Neural cell (in vitro differentiated cells): ENCODE data around the gene FNDC3A. TPM values are rescaled to one million over a fixed set of nuclear protein-coding genes. Genes with fewer than 3 reads are reported as not detected.

ENCODE experiments used
- H2AFZ ChIP-seq: fragments of 200-600, 300-800 bp; sonication (generic), shearing (Covaris generic); 2 replicates; pipeline ENCODE4 v1.6.0; 2014; ENCODE audit warnings: low read depth, mild to moderate bottlenecking, antibody characterized with exemption, low read length, moderate library complexity
- H3F3A ChIP-seq: fragments of 200-600 bp; shearing (Covaris generic); 2 replicates; pipeline ENCODE4 v1.6.1; 2016; ENCODE audit warnings: mild to moderate bottlenecking, moderate library complexity, mixed read lengths, antibody characterized with exemption, low read length; ENCODE audit not compliant: insufficient read depth, poor library complexity, severe bottlenecking
- H3K27ac ChIP-seq: fragments of 200-600, 300-800 bp; sonication (generic), shearing (Covaris generic); 2 replicates; pipeline ENCODE4 v1.5.1; 2014; ENCODE audit warnings: mild to moderate bottlenecking, low read length, moderate library complexity
- H3K27me3 ChIP-seq: fragments of 300-800, 200-600 bp; sonication (generic), shearing (Covaris generic); 2 replicates; pipeline ENCODE4 v1.6.0; 2014; ENCODE audit warnings: mild to moderate bottlenecking, low read depth, low read length, moderate library complexity; ENCODE audit not compliant: insufficient read depth
- H3K36me3 ChIP-seq: fragments of 300-800, 200-600 bp; sonication (generic), shearing (Covaris generic); 2 replicates; pipeline ENCODE4 v1.5.1; 2014; ENCODE audit warnings: mild to moderate bottlenecking, antibody characterized with exemption, low read length, moderate library complexity; ENCODE audit not compliant: insufficient read depth
- H3K4me2 ChIP-seq: fragments of 300-800, 200-600 bp; sonication (generic), shearing (Covaris generic); 2 replicates; pipeline ENCODE4 v1.6.0; 2014; ENCODE audit warnings: mild to moderate bottlenecking, low read length
- H3K4me3 ChIP-seq: fragments of 300-800, 200-600 bp; sonication (generic), shearing (Covaris generic); 2 replicates; pipeline ENCODE4 v1.5.1; 2014; ENCODE audit warnings: mild to moderate bottlenecking, low read length, moderate library complexity
- H3K79me2 ChIP-seq: fragments of 200-600 bp; shearing (Covaris generic); replicated peaks from 2 replicates; pipeline ENCODE4 v1.6.0; 2014; ENCODE audit warnings: mild to moderate bottlenecking, low read length, moderate library complexity; ENCODE audit not compliant: insufficient read depth
- H3K9ac ChIP-seq: fragments of 300-800, 200-600 bp; sonication (generic), shearing (Covaris generic); 2 replicates; pipeline ENCODE4 v1.6.1; 2016; ENCODE audit warnings: mild to moderate bottlenecking, low read length, mixed read lengths
- H3K9me2 ChIP-seq: fragments of 200-600 bp; shearing (Covaris generic); 2 replicates; pipeline ENCODE4 v1.6.1; 2016; ENCODE audit warnings: mild to moderate bottlenecking, low read length, mixed read lengths; ENCODE audit not compliant: insufficient read depth
- H3K9me3 ChIP-seq: fragments of 200-600, 300-800 bp; sonication (generic), shearing (Covaris generic); 2 replicates; pipeline ENCODE4 v1.6.1; 2016; ENCODE audit warnings: mild to moderate bottlenecking, mixed run types, low read length, moderate library complexity, mixed read lengths
- H4K20me1 ChIP-seq: fragments of 200-600 bp; shearing (Covaris generic); 2 replicates; pipeline ENCODE4 v1.6.1; 2016; ENCODE audit warnings: mild to moderate bottlenecking, mixed run types; ENCODE audit not compliant: insufficient read depth
- CTCF ChIP-seq: fragments of 450-650 bp; IDR thresholded peaks from 2 replicates; pipeline ENCODE4 v1.5.1; 2014; ENCODE audit warnings: antibody characterized with exemption, mild to moderate bottlenecking, moderate library complexity; ENCODE audit not compliant: poor library complexity, severe bottlenecking
- EP300 ChIP-seq: fragments of 450-650 bp; conservative IDR thresholded peaks from 2 replicates; pipeline ENCODE4 v1.6.1; 2014; ENCODE audit warnings: antibody characterized with exemption, mild to moderate bottlenecking, moderate library complexity; ENCODE audit not compliant: poor library complexity, severe bottlenecking
- EZH2 ChIP-seq: fragments of 200-600, 300-800 bp; shearing (Covaris generic), sonication (generic); IDR thresholded peaks from 2 replicates; pipeline ENCODE4 v1.6.1; 2014; ENCODE audit warnings: antibody characterized with exemption, low read length, borderline replicate concordance, mild to moderate bottlenecking; ENCODE audit not compliant: insufficient read depth, poor library complexity, severe bottlenecking
- MXI1 ChIP-seq: fragments of 450-650 bp; conservative IDR thresholded peaks from 2 replicates; pipeline ENCODE4 v1.6.1; 2014; ENCODE audit warnings: antibody characterized with exemption, mild to moderate bottlenecking; ENCODE audit not compliant: poor library complexity, severe bottlenecking
- POLR2AphosphoS5 ChIP-seq: IDR thresholded peaks from 2 replicates; pipeline ENCODE4 v1.6.1; 2012
- RAD21 ChIP-seq: fragments of 450-650 bp; conservative IDR thresholded peaks from 2 replicates; pipeline ENCODE4 v1.6.1; 2014; ENCODE audit warnings: antibody characterized with exemption, mild to moderate bottlenecking, moderate library complexity
- REST ChIP-seq: IDR thresholded peaks from 2 replicates; pipeline ENCODE4 v1.6.1; 2012; ENCODE audit warnings: borderline replicate concordance
- SMC3 ChIP-seq: fragments of 450-650 bp; conservative IDR thresholded peaks from 2 replicates; pipeline ENCODE4 v1.6.1; 2014; ENCODE audit warnings: antibody characterized with exemption, mild to moderate bottlenecking, moderate library complexity; ENCODE audit not compliant: poor library complexity
- TAF1 ChIP-seq: IDR thresholded peaks from 2 replicates; pipeline ENCODE4 v1.6.1; 2012; ENCODE audit warnings: low read depth
- polyA plus RNA-seq: library from polyadenylated mRNA; depleted of rRNA; stranded (reverse); fragments of >200 nt; gene quantifications from 2 replicates; pipeline ENCODE4 v1.2.3, GENCODE V29; 2014

FNDC3A gene
- polyA plus RNA-seq, 1 donor from 2014 or later: 83.8 TPM

- Histone ChIP-seq H3K9me3 (no peaks in the 10 kb centered on the region), H4K20me1 (no peaks in the 10 kb centered on the region), H3K9ac (no peak overlapping the region), H2AFZ (no peak overlapping the region), H3K36me3 (no peaks in the 10 kb centered on the region), H3K79me2 (no peaks in the 10 kb centered on the region), H3K4me3 (no peak overlapping the region), H3K27me3 (no peaks in the 10 kb centered on the region), H3K9me2 (no peaks in the 10 kb centered on the region), H3K4me2 (no peak overlapping the region), H3K27ac (no peak overlapping the region), H3F3A (no peaks in the 10 kb centered on the region)
- TF ChIP-seq SMC3 (no peak), CTCF (no peak), REST (no peak), EP300 (no peak), EZH2 (no peak), MXI1 (no peak), RAD21 (no peak), POLR2AphosphoS5 (no peak), TAF1 (no peak)
Measured at GRCh38 chr13:48954081-48954480, 21.6 kb upstream of the FNDC3A start.

DNA sequence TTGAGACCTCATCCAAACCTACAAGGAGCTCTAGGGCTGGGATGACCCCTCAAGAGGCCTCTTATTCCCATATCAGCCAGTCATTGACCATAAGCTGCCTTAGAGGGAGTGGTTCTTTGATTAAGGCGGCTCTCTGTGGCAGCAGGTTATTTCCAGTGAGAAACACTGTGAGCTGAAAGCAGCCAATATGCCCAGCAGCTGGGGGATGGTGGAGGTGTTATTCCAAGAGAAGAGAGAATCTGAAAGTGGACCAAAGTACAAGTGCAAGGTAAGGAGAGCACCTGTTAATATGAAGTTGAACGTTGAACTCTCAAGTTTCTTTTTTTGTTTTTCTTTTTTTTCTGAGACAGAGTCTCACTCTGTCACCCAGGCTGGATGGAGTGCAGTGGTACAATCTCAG, 20.2 kb upstream of the FNDC3A start:
- Histone ChIP-seq H3K9ac (no peak overlapping the region), H3F3A (no peaks in the 10 kb centered on the region), H3K27me3 (no peaks in the 10 kb centered on the region), H3K4me3 (no peak overlapping the region), H3K27ac (no peak overlapping the region), H3K36me3 (no peaks in the 10 kb centered on the region), H4K20me1 (no peaks in the 10 kb centered on the region), H3K9me3 (no peaks in the 10 kb centered on the region), H3K4me2 (no peak overlapping the region), H3K79me2 (no peaks in the 10 kb centered on the region), H3K9me2 (no peaks in the 10 kb centered on the region), H2AFZ (no peak overlapping the region)
- TF ChIP-seq MXI1 (no peak), REST (no peak), RAD21 (no peak), POLR2AphosphoS5 (no peak), EP300 (no peak), SMC3 (no peak), CTCF (no peak), EZH2 (no peak), TAF1 (no peak)
